HG03521 (cell line): ENCODE data around the gene ATP1B2.
"Not testable (repeated sequence)": the region's sequence is repeated elsewhere in the genome, so short reads cannot be mapped to it uniquely, and the experiment has no call there.

ENCODE experiments used
- ATAC-seq: cut with Tn5 transposase; IDR thresholded peaks from one replicate; pipeline ENCODE4 v1.9.1; 2021; ENCODE audit warnings: mild to moderate bottlenecking, moderate library complexity; ENCODE audit not compliant: unreplicated experiment

ATP1B2 gene

GRCh38 chr17:7634384-7634783 lies 16.3 kb upstream of the ATP1B2 start:
- ATAC-seq = no peak

- no peak for ATAC-seq
Observed at GRCh38 chr17:7636163-7636562, 14.6 kb upstream of the ATP1B2 start.

- ATAC-seq = no peak
Observed at GRCh38 chr17:7640783-7641182, 9.9 kb upstream of the ATP1B2 start.

GRCh38 chr17:7641635-7642034 lies 9.1 kb upstream of the ATP1B2 start:
- ATAC-seq = not testable (repeated sequence)

- no peak for ATAC-seq
Observed at GRCh38 chr17:7644775-7645174, 6.0 kb upstream of the ATP1B2 start.

GRCh38 chr17:7646457-7646856 lies 4.3 kb upstream of the ATP1B2 start:
- no peak for ATAC-seq

GRCh38 chr17:7647018-7647417 lies 3.7 kb upstream of the ATP1B2 start:
- no peak for ATAC-seq

- ATAC-seq = no peak
Observed at GRCh38 chr17:7651097-7651664, 455 bp downstream of the ATP1B2 start.

GRCh38 chr17:7651665-7652387 lies 1.1 kb downstream of the ATP1B2 start:
- no peak for ATAC-seq

- no peak for ATAC-seq
Observed at GRCh38 chr17:7652388-7653356, 1.9 kb downstream of the ATP1B2 start.

GRCh38 chr17:7654832-7655540 lies 4.3 kb downstream of the ATP1B2 start:
- no peak for ATAC-seq

GRCh38 chr17:7655541-7655840 lies 4.8 kb downstream of the ATP1B2 start:
- ATAC-seq = no peak

GRCh38 chr17:7656958-7657609 lies 6.4 kb downstream of the ATP1B2 start:
- ATAC-seq = no peak

GRCh38 chr17:7667656-7668406 lies 17.1 kb downstream of the ATP1B2 start:
- no peak for ATAC-seq

GRCh38 chr17:7668482-7668881 lies 17.8 kb downstream of the ATP1B2 start:
- no peak for ATAC-seq

GRCh38 chr17:7673239-7673638 lies 22.5 kb downstream of the ATP1B2 start:
- no peak for ATAC-seq

GRCh38 chr17:7674934-7675333 lies 24.2 kb downstream of the ATP1B2 start:
- ATAC-seq = no peak

GRCh38 chr17:7676533-7676932 lies 25.8 kb downstream of the ATP1B2 start:
- no peak for ATAC-seq

GRCh38 chr17:7677388-7678067 lies 26.8 kb downstream of the ATP1B2 start:
- ATAC-seq = no peak
